Activated T-cell treated with anti-CD3 and anti-CD28 coated beads, Interleukin-2, amount 50 U/mL, for 72 hours (primary cell): ENCODE measurements around the gene GPBP1L1. TPM values are rescaled to one million over a fixed set of nuclear protein-coding genes. Genes with fewer than 3 reads are reported as not detected.
A peak's percentile ranks its signal among the peaks of the same experiment; 100 is the strongest.

Experiments used
- ATAC-seq, 2 donors: fragments of 150-1000 bp; cut with Tn5 transposase; replicated peaks in 1 of 2; 2 replicates each; pipeline ENCODE4 v1.10.0; 2021; ENCODE audit warnings: moderate library complexity in 2 of 2, mild to moderate bottlenecking in 1 of 2
- DNase-seq, 2 donors: peaks; one replicate each; pipeline ENCODE4 v3.0.0; 2021 to 2022; ENCODE audit warnings: mixed read lengths in 1 of 2
- H3K27ac Mint-ChIP-seq: one replicate; pipeline ENCODE4 v1.8.0; 2022; ENCODE audit warnings: mild to moderate bottlenecking, moderate library complexity, mixed read lengths
- H3K27me3 Mint-ChIP-seq: one replicate; pipeline ENCODE4 v1.8.0; 2022; ENCODE audit warnings: low read depth, mixed read lengths
- H3K36me3 Mint-ChIP-seq, 2 donors: one replicate each; pipeline ENCODE4 v1.8.0; 2022; ENCODE audit warnings: mixed read lengths in 2 of 2, mild to moderate bottlenecking in 1 of 2; ENCODE audit not compliant: insufficient read depth in 2 of 2
- H3K4me1 Mint-ChIP-seq: one replicate; pipeline ENCODE4 v1.8.0; 2022; ENCODE audit warnings: low read depth, mixed read lengths
- H3K4me3 Mint-ChIP-seq, 2 donors: one replicate each; pipeline ENCODE4 v1.8.0; 2022; ENCODE audit warnings: mild to moderate bottlenecking in 2 of 2, mixed read lengths in 2 of 2, moderate library complexity in 2 of 2
- H3K9me3 Mint-ChIP-seq, 2 donors: one replicate each; pipeline ENCODE4 v1.8.0; 2022; ENCODE audit warnings: mixed read lengths in 2 of 2
- total RNA-seq, 2 donors: library from RNA; stranded (reverse); gene quantifications; one replicate each; pipeline ENCODE4 v1.2.3, GENCODE V29; 2022

GPBP1L1 gene
- total RNA-seq, 2 donors from 2014 or later = 140 to 146 TPM

- H3K27ac Mint-ChIP-seq = peak overlapping the region; percentile 69
- H3K4me3 Mint-ChIP-seq = no peak overlapping the region
Observed at GRCh38 chr1:45647248-45648021, 38.9 kb downstream of the GPBP1L1 start.

GRCh38 chr1:45644661-45645060 lies 41.7 kb downstream of the GPBP1L1 start:
- H3K36me3 Mint-ChIP-seq = peaks cover 2 to 27% of the 10 kb centered on the region in 2 donors
- H3K4me1 Mint-ChIP-seq = peaks cover 8% of the 10 kb centered on the region
- no peaks in the 10 kb centered on the region for H3K9me3 Mint-ChIP-seq
- no peak overlapping the region for H3K4me3 Mint-ChIP-seq
- ATAC-seq = no peak
- no peaks in the 10 kb centered on the region for H3K27me3 Mint-ChIP-seq
- no peak for DNase-seq
- no peak overlapping the region for H3K27ac Mint-ChIP-seq

More at GRCh38 chr1:45647248-45648021, 38.9 kb downstream of the GPBP1L1 start:
- Mint-ChIP-seq H3K36me3 (peaks cover 2 to 33% of the 10 kb centered on the region in 2 donors), H3K27me3 (no peaks in the 10 kb centered on the region), H3K4me1 (peaks cover 8% of the 10 kb centered on the region), H3K9me3 (no peaks in the 10 kb centered on the region)
- ATAC-seq (no peak), DNase-seq (no peak)

GRCh38 chr1:45643978-45644377 lies 42.4 kb downstream of the GPBP1L1 start:
- DNase-seq = no peak
- Mint-ChIP-seq H3K4me1 (peaks cover 8% of the 10 kb centered on the region), H3K4me3 (no peak overlapping the region), H3K36me3 (peaks cover 2 to 26% of the 10 kb centered on the region in 2 donors), H3K27ac (no peak overlapping the region), H3K9me3 (no peaks in the 10 kb centered on the region), H3K27me3 (no peaks in the 10 kb centered on the region)
- no peak for ATAC-seq

- H3K27ac Mint-ChIP-seq = peak overlapping the region; percentile 83
Observed at GRCh38 chr1:45643321-45643720, 43.0 kb downstream of the GPBP1L1 start.

GRCh38 chr1:45640293-45640692 lies 46.0 kb downstream of the GPBP1L1 start:
- Mint-ChIP-seq H3K27ac (peak overlapping the region; percentile 26), H3K9me3 (no peaks in the 10 kb centered on the region), H3K36me3 (peaks cover 2 to 15% of the 10 kb centered on the region in 2 donors), H3K27me3 (no peaks in the 10 kb centered on the region), H3K4me1 (peaks cover 4% of the 10 kb centered on the region), H3K4me3 (no peak overlapping the region)
- DNase-seq (no peak), ATAC-seq (no peak)

More at GRCh38 chr1:45643321-45643720, 43.0 kb downstream of the GPBP1L1 start:
- ATAC-seq = no peak
- DNase-seq = no peak
- no peaks in the 10 kb centered on the region for H3K27me3 Mint-ChIP-seq
- H3K36me3 Mint-ChIP-seq = peaks cover 2 to 26% of the 10 kb centered on the region in 2 donors
- H3K9me3 Mint-ChIP-seq = no peaks in the 10 kb centered on the region
- peaks cover 8% of the 10 kb centered on the region for H3K4me1 Mint-ChIP-seq
- H3K4me3 Mint-ChIP-seq = no peak overlapping the region

GRCh38 chr1:45635211-45635610 lies 51.1 kb downstream of the GPBP1L1 start:
- Mint-ChIP-seq H3K36me3 (peaks cover 9 to 19% of the 10 kb centered on the region in 2 donors), H3K9me3 (no peaks in the 10 kb centered on the region), H3K4me3 (no peak overlapping the region), H3K27me3 (no peaks in the 10 kb centered on the region), H3K27ac (no peak overlapping the region), H3K4me1 (no peaks in the 10 kb centered on the region)
- ATAC-seq (no peak), DNase-seq (no peak)

- H3K9me3 Mint-ChIP-seq = no peaks in the 10 kb centered on the region
- peaks cover 6 to 28% of the 10 kb centered on the region in 2 donors for H3K36me3 Mint-ChIP-seq
- no peaks in the 10 kb centered on the region for H3K27me3 Mint-ChIP-seq
- H3K27ac Mint-ChIP-seq = no peak overlapping the region
- ATAC-seq = peak in 1 of 2 donors; percentile 15
- no peak for DNase-seq
- no peak overlapping the region for H3K4me3 Mint-ChIP-seq
- H3K4me1 Mint-ChIP-seq = no peaks in the 10 kb centered on the region
Observed at GRCh38 chr1:45630429-45630828, 55.9 kb downstream of the GPBP1L1 start.

GRCh38 chr1:45629035-45629434 lies 57.3 kb downstream of the GPBP1L1 start:
- ATAC-seq (no peak), DNase-seq (no peak)
- H3K4me3 Mint-ChIP-seq = no peak overlapping the region
- no peaks in the 10 kb centered on the region for H3K4me1 Mint-ChIP-seq
- H3K27me3 Mint-ChIP-seq = no peaks in the 10 kb centered on the region
- H3K27ac Mint-ChIP-seq = peak overlapping the region; percentile 33
- peaks cover 6 to 28% of the 10 kb centered on the region in 2 donors for H3K36me3 Mint-ChIP-seq
- no peaks in the 10 kb centered on the region for H3K9me3 Mint-ChIP-seq

- no peaks in the 10 kb centered on the region for H3K4me1 Mint-ChIP-seq
- no peak within 1 kb of the TSS for H3K4me3 Mint-ChIP-seq
- ATAC-seq = no peak
- DNase-seq = no peak
- no peaks in the 10 kb centered on the region for H3K27me3 Mint-ChIP-seq
- no peaks in the 10 kb centered on the region for H3K9me3 Mint-ChIP-seq
- H3K27ac Mint-ChIP-seq = peak within 1 kb of the TSS; percentile 35
- H3K36me3 Mint-ChIP-seq = peaks cover 0 to 9% of the 10 kb centered on the region in 2 donors
Observed at GRCh38 chr1:45623972-45624371, 62.4 kb downstream of the GPBP1L1 start, which contains the start of gene CCDC17. Gene CCDC17 (minus strand): TSS chr1:45624054. CDS start chr1:45623909, 145 bp downstream.

GRCh38 chr1:45622524-45623394 lies 63.6 kb downstream of the GPBP1L1 start:
- Mint-ChIP-seq H3K4me1 (no peaks in the 10 kb centered on the region), H3K9me3 (no peaks in the 10 kb centered on the region), H3K4me3 (no peak overlapping the region), H3K27me3 (no peaks in the 10 kb centered on the region), H3K36me3 (peaks cover 0 to 11% of the 10 kb centered on the region in 2 donors), H3K27ac (no peak overlapping the region)
- ATAC-seq (no peak), DNase-seq (no peak)

- H3K36me3 Mint-ChIP-seq = peaks cover 3 to 8% of the 10 kb centered on the region in 2 donors
- no peak overlapping the region for H3K27ac Mint-ChIP-seq
- H3K4me1 Mint-ChIP-seq = no peaks in the 10 kb centered on the region
- ATAC-seq (peak in 1 of 2 donors; percentile 4), DNase-seq (no peak)
- H3K27me3 Mint-ChIP-seq = no peaks in the 10 kb centered on the region
- H3K4me3 Mint-ChIP-seq = no peak overlapping the region
- H3K9me3 Mint-ChIP-seq = no peaks in the 10 kb centered on the region
Observed at GRCh38 chr1:45621895-45622523, 64.3 kb downstream of the GPBP1L1 start.

GRCh38 chr1:45621501-45621836 lies 64.9 kb downstream of the GPBP1L1 start:
- Mint-ChIP-seq H3K36me3 (peaks cover 3 to 8% of the 10 kb centered on the region in 2 donors), H3K27ac (no peak overlapping the region), H3K9me3 (no peaks in the 10 kb centered on the region), H3K4me1 (no peaks in the 10 kb centered on the region), H3K27me3 (no peaks in the 10 kb centered on the region), H3K4me3 (no peak overlapping the region)
- peak; percentile 16 to 24 for ATAC-seq
- DNase-seq = no peak
